DMS 273 (cell line): ENCODE data around the gene PSMD1.
A peak's percentile ranks its signal among the peaks of the same experiment; 100 is the strongest.

Source experiments
- DNase-seq: peaks from one replicate; lab custom pipeline; 2025; ENCODE audit not compliant: unreplicated experiment; lab: John Stamatoyannopoulos, UW

PSMD1 gene

GRCh38 chr2:231034291-231034882, 22.3 kb upstream of the PSMD1 start:
- no peak for DNase-seq

GRCh38 chr2:231036131-231036530, 20.5 kb upstream of the PSMD1 start:
- DNase-seq: no peak

DNA sequence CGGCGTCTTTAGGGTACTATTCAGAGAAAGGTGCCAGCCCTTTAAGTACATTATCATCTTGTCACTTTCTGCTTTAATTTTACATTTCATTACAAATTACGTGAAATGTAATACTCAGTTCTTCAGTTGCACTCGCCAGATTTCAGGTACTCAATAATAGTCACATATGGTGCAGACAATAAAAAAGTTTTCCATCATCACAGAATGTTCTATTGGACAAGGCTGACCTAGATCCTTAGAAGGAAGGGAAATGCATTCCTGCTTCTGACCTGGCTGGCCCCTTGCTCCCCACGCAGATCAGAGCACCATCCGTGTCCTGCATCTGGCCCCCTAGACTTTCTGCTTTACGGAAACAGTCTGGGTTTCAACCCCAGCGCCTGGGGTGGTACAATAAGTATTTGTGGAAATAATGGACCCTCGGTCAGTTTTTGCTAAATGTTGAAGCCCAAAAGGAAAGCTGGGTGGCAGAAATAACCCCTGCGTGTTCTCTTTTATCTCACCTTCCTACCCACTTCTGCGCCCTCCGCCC, 20.0 kb upstream of the PSMD1 start:
- DNase-seq: no peak

GRCh38 chr2:231037202-231037730, 19.4 kb upstream of the PSMD1 start, which contains the start of gene C2orf72:
Gene C2orf72, plus strand, starts transcription at chr2:231037523. Its CDS starts 43 bp downstream, at chr2:231037566.
- DNase-seq: peak; percentile 75

- peak; percentile 75 for DNase-seq
Measured at GRCh38 chr2:231037731-231038482, 18.8 kb upstream of the PSMD1 start.

GRCh38 chr2:231038483-231039293, 18.0 kb upstream of the PSMD1 start:
- DNase-seq: peak; percentile 38

GRCh38 chr2:231039294-231039664, 17.4 kb upstream of the PSMD1 start:
- no peak for DNase-seq

- DNase-seq: peak; percentile 51
Measured at GRCh38 chr2:231039821-231040364, 16.8 kb upstream of the PSMD1 start.

GRCh38 chr2:231041061-231041689, 15.5 kb upstream of the PSMD1 start:
- DNase-seq: no peak

DNA sequence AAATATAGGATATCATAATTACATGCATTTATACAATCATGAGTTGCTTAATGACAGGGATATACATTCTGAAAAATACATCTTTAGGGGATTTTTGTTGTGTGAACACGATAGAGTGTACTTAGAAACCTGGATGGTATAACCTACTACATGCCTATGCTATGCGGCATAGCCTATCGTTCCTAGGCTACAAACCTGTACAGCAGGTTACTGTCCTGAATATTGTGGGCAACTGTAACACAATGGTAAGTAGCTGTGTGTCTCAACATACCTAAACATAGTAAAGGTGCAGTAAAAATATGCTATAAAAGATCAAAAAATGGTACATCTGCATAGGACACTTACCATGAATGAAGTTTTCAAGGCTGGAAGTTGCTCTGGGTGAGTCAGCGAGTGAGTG, 12.9 kb upstream of the PSMD1 start:
- no peak for DNase-seq

DNA sequence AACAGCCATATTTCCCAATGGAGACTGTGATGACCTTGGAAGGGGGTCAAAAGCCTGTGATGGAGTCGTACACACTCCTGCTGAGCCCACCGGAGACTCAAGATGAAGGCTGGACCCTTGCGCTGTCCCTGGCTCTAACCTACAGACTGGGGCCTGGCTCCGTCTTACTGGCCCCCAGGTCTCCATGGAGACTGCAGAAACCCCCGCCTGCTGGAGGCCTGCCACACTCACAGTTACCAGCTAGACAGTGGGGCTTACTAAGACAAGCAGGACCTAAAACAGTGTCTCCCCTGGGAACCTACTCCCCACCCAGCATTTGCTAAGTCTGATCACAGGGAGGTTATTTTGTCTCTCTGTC, 9.8 kb upstream of the PSMD1 start:
- DNase-seq: no peak

- DNase-seq: no peak
Measured at GRCh38 chr2:231047274-231047922, 9.3 kb upstream of the PSMD1 start.

DNA sequence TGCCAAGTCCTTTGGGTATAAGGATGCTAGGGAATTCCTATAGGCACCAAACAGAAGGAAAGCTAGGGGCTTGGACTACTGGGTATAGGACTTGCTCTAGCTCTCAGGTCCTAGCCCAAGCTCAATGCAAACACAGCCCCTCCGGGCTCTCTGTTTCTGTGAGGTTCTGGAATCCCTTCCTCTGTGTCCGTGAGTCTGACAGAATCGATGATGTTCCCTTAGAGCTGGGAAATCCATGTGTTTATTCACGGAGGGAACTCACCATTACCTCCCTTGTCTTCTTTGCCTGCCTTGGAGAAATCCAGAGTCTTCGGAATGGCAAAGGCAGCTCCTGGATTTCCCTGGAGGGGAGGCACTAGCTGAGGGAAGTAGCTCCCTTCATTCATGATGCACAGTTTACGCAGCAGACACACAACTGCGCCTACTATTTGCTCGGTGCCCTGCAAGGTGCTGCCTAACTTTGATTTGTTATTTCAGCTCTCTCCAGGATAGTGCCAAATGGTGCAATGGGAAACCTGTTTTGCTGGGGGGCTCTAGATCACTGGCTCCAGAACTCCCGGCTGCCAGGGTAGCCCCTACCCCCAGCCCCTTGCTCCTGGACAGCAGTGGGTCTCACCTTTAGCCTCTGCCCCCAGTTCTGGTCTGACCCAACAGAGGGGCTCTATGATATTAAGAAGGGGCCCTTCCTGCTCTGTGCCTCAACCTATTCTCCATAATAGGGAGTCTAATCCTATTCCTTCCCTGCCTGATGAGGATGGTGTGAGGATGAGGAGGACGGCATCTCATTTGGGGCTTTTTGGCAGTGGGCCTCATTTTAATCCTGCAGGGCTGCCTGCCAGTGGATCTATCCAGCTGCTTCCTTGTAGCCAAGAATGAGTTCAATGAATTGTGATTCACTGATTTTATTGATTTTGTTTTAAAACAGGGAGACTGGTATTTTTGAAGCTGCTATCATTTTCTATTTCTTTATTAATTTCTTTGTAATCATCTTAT, 8.4 kb upstream of the PSMD1 start:
- peak; percentile 28 for DNase-seq

GRCh38 chr2:231049286-231050017, 7.2 kb upstream of the PSMD1 start:
- DNase-seq: no peak

DNA sequence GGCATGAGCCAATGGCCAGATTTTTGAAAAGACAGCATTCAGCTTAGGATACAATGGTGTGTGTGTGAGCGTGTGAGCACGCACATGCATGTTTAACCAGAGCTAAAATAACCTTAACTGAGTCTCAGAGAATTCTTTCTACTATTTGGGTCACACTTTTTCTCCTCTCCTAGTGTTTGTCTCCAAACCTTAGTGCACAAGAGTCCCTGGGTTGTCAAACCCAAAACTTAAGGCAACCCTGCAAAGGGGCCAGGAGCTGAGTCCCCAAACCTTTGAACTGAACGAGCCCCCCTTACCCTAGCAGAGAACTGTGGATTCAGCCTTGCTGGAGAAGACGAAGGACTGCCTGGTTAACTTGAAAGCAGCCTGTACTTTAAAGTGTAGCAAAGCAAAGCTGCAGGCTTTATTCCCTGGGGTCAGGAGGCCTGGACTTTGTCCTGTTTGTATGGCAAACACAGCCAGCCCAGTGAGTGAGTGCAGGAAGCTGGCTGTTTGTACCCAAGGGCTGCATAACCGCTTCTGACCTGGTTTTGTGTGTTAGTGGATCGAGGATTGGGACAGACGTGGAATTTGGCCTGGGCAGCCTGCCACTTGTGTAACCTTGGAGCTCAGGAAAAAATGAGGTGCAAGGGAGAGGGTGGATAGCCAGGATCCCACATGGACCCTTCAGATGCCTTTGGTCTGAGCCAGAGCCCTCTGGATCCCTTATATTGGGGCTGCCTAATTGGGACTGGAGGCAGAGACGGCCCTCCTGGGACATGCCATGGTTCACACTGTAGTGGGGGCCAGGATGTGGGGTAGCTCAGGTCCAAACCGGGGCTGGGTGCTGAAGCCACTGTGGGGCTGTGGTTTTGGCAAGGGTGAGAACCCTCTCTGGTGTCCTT, 6.4 kb upstream of the PSMD1 start:
- no peak for DNase-seq

DNA sequence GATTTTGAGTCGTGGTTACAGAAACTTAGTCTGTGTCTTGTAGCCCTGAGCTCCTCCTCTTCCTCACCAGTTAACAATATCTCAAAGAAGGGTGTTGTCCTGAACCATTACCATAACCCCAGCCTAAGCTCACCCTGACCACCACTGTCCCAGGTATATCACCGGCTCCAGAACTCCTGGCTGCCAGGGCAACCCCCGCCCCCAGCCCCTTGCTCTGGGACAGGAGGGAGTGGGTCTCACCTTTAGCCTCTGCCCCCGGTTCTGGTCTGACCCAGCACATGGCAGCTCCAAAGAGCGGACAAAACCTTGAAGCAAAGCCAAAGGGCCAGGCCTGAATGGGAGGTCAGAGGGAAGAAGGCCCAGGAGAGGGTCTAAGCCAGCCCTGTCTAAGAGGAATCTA, 5.6 kb upstream of the PSMD1 start:
- DNase-seq: no peak
